ENCODE measurements around the gene RAB13.

Gene RAB13

DNA sequence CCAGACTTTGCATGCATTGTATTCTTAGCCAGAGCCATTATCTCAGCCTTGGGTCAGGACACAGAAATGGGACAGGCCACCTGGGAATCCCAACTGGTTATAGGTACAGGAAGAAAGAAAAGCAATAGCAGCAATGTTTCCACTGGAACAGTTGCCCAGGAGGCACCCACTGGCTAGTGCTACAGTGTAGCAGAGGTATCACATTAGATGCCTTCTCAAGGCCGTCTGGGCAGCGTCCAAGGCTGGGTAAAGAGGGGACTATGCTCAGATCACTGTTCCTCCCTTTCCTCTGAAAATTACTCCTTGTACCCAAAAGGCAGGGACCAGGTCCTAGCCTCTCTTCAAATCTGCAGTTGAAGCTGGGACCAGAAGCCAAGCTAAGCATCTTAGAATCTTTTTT, 15.8 kb downstream of the RAB13 start:
- H3K79me2 ChIP-seq, result no peaks in the 10 kb centered on the region
- H3K4me2 ChIP-seq (ENCODE audit: low read length), result no peak overlapping the region
- no peaks in the 10 kb centered on the region for H3K36me3 ChIP-seq (ENCODE audit: control insufficient read depth, insufficient read depth, low read length)
- no peak overlapping the region for H3K27ac ChIP-seq
- no peaks in the 10 kb centered on the region for H3K27me3 ChIP-seq (ENCODE audit: control insufficient read depth, insufficient read depth, low read length)
- H3K9ac ChIP-seq, result no peak overlapping the region
- H2AFZ ChIP-seq, result no peak overlapping the region
- no peak overlapping the region for H3K4me3 ChIP-seq (ENCODE audit: low read depth, low read length)
- TF ChIP-seq, protein P1, sequence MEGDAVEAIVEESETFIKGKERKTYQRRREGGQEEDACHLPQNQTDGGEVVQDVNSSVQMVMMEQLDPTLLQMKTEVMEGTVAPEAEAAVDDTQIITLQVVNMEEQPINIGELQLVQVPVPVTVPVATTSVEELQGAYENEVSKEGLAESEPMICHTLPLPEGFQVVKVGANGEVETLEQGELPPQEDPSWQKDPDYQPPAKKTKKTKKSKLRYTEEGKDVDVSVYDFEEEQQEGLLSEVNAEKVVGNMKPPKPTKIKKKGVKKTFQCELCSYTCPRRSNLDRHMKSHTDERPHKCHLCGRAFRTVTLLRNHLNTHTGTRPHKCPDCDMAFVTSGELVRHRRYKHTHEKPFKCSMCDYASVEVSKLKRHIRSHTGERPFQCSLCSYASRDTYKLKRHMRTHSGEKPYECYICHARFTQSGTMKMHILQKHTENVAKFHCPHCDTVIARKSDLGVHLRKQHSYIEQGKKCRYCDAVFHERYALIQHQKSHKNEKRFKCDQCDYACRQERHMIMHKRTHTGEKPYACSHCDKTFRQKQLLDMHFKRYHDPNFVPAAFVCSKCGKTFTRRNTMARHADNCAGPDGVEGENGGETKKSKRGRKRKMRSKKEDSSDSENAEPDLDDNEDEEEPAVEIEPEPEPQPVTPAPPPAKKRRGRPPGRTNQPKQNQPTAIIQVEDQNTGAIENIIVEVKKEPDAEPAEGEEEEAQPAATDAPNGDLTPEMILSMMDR (IDR thresholded peaks at IDR 0.05), result no peak
- peaks cover 7% of the 10 kb centered on the region for H3K4me1 ChIP-seq
- no peaks in the 10 kb centered on the region for H3K9me3 ChIP-seq (ENCODE audit: control insufficient read depth, low read length)

DNA sequence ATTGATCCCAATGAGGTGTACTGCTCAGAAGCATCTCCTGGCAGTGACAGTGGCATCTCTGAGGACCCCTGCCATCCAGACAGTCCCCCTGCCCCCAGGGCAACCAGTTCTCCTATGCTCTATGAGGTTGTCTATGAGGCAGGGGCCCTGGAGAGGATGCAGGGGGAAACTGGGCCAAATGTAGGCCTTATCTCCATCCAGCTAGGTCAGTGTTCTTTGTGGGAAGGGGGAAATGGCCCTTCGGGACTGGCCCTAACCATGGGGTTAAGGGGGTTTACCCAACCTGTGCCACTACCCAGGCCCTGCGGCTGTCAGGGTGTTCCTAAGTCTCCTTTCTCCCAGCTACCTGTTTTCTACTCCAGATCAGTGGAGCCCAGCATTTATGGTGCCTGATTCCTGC, 17.2 kb downstream of the RAB13 start:
- Histone ChIP-seq H3K4me3 (ENCODE audit: low read depth, low read length) (no peak overlapping the region), H3K27ac (no peak overlapping the region), H3K27me3 (ENCODE audit: control insufficient read depth, insufficient read depth, low read length) (no peaks in the 10 kb centered on the region), H3K9ac (no peak overlapping the region), H3K4me2 (ENCODE audit: low read length) (no peak overlapping the region), H3K36me3 (ENCODE audit: control insufficient read depth, insufficient read depth, low read length) (no peaks in the 10 kb centered on the region), H3K79me2 (no peaks in the 10 kb centered on the region), H3K9me3 (ENCODE audit: control insufficient read depth, low read length) (no peaks in the 10 kb centered on the region), H2AFZ (no peak overlapping the region), H3K4me1 (peaks cover 7% of the 10 kb centered on the region)
- TF ChIP-seq, protein P1 (IDR thresholded peaks at IDR 0.05), result no peak

DNA sequence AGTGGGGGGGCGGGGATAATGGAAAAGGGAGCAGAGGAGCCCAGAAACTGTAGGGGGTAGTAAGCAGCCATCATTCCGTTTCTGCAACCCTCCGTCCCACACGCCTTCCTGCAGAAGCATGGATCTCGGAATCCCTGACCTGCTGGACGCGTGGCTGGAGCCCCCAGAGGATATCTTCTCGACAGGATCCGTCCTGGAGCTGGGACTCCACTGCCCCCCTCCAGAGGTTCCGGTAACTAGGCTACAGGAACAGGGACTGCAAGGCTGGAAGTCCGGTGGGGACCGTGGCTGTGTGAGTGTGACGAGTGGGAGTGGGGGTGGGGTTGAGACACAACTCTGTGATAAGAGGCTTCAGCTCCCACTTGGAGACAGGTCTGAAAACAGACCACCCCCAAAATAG, 17.7 kb downstream of the RAB13 start:
- TF ChIP-seq, protein P1 (IDR thresholded peaks at IDR 0.05), result no peak
- H3K27ac ChIP-seq, result no peak overlapping the region
- H3K36me3 ChIP-seq (ENCODE audit: control insufficient read depth, insufficient read depth, low read length), result no peaks in the 10 kb centered on the region
- peak overlapping the region; percentile 80 for H3K4me3 ChIP-seq (ENCODE audit: low read depth, low read length)
- peak overlapping the region; percentile 82 for H3K4me2 ChIP-seq (ENCODE audit: low read length)
- H3K9ac ChIP-seq, result no peak overlapping the region
- no peaks in the 10 kb centered on the region for H3K27me3 ChIP-seq (ENCODE audit: control insufficient read depth, insufficient read depth, low read length)
- H3K9me3 ChIP-seq (ENCODE audit: control insufficient read depth, low read length), result no peaks in the 10 kb centered on the region
- H3K79me2 ChIP-seq, result no peaks in the 10 kb centered on the region
- H3K4me1 ChIP-seq, result peaks cover 7% of the 10 kb centered on the region
- peak overlapping the region; percentile 89 for H2AFZ ChIP-seq

DNA sequence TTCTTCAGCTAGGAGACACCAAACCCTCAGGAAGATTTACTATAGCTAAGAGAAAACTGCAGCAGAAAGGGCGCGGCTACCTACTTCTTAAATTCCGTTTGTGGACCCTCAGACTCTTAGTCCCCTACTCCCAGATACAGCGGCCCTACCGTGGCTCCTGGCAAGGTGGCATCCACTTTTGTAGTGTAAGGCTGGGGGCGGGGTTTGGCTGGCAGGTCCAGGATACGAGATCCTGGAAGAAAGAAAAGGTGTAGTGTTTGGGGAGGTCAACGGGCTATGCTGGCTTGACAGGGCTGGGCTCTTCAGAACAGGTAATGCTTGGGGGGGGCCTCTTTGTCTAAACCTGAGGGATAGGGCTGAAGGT, 18.2 kb downstream of the RAB13 start:
- H3K9ac ChIP-seq, result no peak overlapping the region
- TF ChIP-seq, protein P1 (IDR thresholded peaks at IDR 0.05), result no peak
- peak overlapping the region; percentile 88 for H3K27ac ChIP-seq
- H3K9me3 ChIP-seq (ENCODE audit: control insufficient read depth, low read length), result no peaks in the 10 kb centered on the region
- H3K36me3 ChIP-seq (ENCODE audit: control insufficient read depth, insufficient read depth, low read length), result no peaks in the 10 kb centered on the region
- H3K79me2 ChIP-seq, result peaks cover 2% of the 10 kb centered on the region
- H2AFZ ChIP-seq, result peak overlapping the region; percentile 89
- H3K4me1 ChIP-seq, result peaks cover 7% of the 10 kb centered on the region
- peak overlapping the region; percentile 80 for H3K4me3 ChIP-seq (ENCODE audit: low read depth, low read length)
- peak overlapping the region; percentile 82 for H3K4me2 ChIP-seq (ENCODE audit: low read length)
- H3K27me3 ChIP-seq (ENCODE audit: control insufficient read depth, insufficient read depth, low read length), result no peaks in the 10 kb centered on the region

DNA sequence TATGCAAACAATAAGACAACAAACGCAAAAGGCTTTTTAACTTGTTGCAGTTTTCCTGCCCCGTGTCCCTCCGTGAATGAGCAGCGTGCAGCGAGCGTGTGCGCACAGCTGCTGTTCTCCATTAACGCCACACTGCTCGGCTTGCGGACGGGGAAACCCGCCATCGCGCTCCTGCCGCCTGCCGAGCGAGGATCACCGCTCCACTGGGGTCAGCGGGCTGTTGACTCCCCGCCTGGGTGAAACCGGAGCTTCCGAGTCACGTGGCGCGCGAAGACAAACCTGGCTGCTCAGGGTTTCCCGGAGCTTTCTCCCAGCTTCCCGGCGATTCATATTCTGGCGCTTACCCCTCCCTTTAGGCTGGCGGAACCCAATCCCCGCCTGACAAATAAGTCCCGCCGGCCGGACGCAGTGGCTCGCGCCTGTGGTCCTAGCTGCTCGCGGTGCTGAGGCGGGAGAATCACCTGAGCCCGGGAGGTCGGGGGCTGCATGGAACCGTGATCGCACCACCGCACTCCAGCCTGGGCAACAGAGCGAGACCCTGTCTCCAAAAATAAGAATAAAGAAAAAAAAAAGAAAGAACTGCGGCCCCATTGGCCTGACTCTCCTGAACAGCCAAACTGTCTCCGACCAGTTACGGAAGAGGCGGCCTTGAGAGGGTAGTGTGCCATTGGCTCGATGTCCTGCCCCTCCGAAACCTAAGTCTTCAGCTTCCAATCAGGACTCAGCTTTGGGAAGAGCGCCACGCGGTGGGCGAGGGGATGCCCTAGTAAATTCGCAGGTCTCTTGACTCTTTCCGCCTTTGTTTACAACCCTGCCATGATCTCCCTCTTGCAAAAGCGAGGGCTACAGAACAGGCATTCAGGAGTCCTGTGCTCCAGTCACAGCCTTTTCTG, 18.8 kb downstream of the RAB13 start, which contains the start of gene CREB3L4:
Gene CREB3L4 (plus strand): TSS at position 796 of the 893 bp plus-strand sequence. CDS start 624 bp downstream, outside the sequence.
- no peak within 1 kb of the TSS for H3K9ac ChIP-seq
- H3K9me3 ChIP-seq (ENCODE audit: control insufficient read depth, low read length), result no peaks in the 10 kb centered on the region
- H3K27me3 ChIP-seq (ENCODE audit: control insufficient read depth, insufficient read depth, low read length), result no peaks in the 10 kb centered on the region
- peak within 1 kb of the TSS; percentile 80 for H3K4me3 ChIP-seq (ENCODE audit: low read depth, low read length)
- H2AFZ ChIP-seq, result peak within 1 kb of the TSS; percentile 89
- TF ChIP-seq, protein P1 (IDR thresholded peaks at IDR 0.05), result peak; percentile 28
- peak within 1 kb of the TSS; percentile 88 for H3K27ac ChIP-seq
- H3K36me3 ChIP-seq (ENCODE audit: control insufficient read depth, insufficient read depth, low read length), result no peaks in the 10 kb centered on the region
- peak within 1 kb of the TSS; percentile 82 for H3K4me2 ChIP-seq (ENCODE audit: low read length)
- H3K4me1 ChIP-seq, result peaks cover 11% of the 10 kb centered on the region
- peaks cover 3% of the 10 kb centered on the region for H3K79me2 ChIP-seq

Measured in parathyroid adenoma (tissue), 2 donors.